ENCODE results near the gene FBXL22.

GRCh38 chr15:63588826-63589225 is 8.4 kb upstream of the FBXL22 start:
- TF ChIP-seq CTCF (IDR thresholded peaks at IDR 0.05; ENCODE audit: low read length) (no peak), EZH2 (optimal IDR thresholded peaks at IDR 0.05; ENCODE audit: low read depth, low read length) (no peak), EZH2phosphoT487 (IDR thresholded peaks at IDR 0.05; ENCODE audit: low read length) (no peak)
